ENCODE results near the gene WAPL. TPM values are rescaled to one million over a fixed set of nuclear protein-coding genes. Genes with fewer than 3 reads are reported as not detected.

The WAPL gene
- total and polyA plus RNA-seq, 10 of the 15 experiments (the other 5 are each of a cell fraction or from before 2014, with no cell fraction given): 15.7 to 45.8 (median 29.0) TPM

DNA sequence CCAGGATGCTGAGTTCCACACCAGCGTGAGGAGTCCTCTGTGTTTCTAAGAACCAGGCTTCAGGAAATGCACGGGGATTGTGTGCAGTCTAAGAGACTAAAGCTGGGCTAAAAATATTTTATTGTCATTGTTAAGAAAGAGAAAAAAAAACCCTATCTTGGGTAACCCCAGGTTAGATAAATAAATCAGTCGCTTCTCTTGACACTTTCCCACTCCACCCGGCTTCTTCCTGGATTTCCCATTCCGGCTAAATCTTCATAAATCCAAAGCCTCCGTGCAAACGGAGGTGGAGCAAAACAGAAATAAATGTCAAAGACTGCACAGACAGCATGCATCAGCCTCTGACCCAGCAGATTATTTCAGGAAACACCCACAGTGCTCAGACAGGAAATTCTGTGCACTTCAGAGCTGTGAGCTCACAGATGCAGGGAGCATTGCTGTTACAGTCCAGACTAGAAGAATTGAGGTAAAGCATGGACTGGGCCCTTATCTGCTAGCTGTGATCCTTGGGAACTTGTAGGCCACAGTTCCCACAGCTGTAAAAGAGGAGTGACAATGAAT is 110.2 kb downstream of the WAPL start (continued):
- TF ChIP-seq, protein P1, sequence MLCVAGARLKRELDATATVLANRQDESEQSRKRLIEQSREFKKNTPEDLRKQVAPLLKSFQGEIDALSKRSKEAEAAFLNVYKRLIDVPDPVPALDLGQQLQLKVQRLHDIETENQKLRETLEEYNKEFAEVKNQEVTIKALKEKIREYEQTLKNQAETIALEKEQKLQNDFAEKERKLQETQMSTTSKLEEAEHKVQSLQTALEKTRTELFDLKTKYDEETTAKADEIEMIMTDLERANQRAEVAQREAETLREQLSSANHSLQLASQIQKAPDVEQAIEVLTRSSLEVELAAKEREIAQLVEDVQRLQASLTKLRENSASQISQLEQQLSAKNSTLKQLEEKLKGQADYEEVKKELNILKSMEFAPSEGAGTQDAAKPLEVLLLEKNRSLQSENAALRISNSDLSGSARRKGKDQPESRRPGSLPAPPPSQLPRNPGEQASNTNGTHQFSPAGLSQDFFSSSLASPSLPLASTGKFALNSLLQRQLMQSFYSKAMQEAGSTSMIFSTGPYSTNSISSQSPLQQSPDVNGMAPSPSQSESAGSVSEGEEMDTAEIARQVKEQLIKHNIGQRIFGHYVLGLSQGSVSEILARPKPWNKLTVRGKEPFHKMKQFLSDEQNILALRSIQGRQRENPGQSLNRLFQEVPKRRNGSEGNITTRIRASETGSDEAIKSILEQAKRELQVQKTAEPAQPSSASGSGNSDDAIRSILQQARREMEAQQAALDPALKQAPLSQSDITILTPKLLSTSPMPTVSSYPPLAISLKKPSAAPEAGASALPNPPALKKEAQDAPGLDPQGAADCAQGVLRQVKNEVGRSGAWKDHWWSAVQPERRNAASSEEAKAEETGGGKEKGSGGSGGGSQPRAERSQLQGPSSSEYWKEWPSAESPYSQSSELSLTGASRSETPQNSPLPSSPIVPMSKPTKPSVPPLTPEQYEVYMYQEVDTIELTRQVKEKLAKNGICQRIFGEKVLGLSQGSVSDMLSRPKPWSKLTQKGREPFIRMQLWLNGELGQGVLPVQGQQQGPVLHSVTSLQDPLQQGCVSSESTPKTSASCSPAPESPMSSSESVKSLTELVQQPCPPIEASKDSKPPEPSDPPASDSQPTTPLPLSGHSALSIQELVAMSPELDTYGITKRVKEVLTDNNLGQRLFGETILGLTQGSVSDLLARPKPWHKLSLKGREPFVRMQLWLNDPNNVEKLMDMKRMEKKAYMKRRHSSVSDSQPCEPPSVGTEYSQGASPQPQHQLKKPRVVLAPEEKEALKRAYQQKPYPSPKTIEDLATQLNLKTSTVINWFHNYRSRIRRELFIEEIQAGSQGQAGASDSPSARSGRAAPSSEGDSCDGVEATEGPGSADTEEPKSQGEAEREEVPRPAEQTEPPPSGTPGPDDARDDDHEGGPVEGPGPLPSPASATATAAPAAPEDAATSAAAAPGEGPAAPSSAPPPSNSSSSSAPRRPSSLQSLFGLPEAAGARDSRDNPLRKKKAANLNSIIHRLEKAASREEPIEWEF (IDR thresholded peaks at IDR 0.05; ENCODE audit: insufficient replicate concordance, low read depth, low read length): no peak
- TF ChIP-seq ESRRA (IDR thresholded peaks at IDR 0.05; ENCODE audit: low read length) (no peak), PAX5 (IDR thresholded peaks at IDR 0.05; ENCODE audit: borderline replicate concordance, low read depth, low read length) (no peak), CHD4 (IDR thresholded peaks at IDR 0.05) (no peak), YY1 (IDR thresholded peaks at IDR 0.05; ENCODE audit: low read depth, low read length) (no peak), ZNF622 (IDR thresholded peaks at IDR 0.05) (no peak), CBX5 (IDR thresholded peaks at IDR 0.05; ENCODE audit: low read depth) (no peak), MEF2A (IDR thresholded peaks at IDR 0.05; ENCODE audit: insufficient read depth, low read depth, low read length) (peak; percentile 78), SUZ12 (IDR thresholded peaks at IDR 0.05; ENCODE audit: unreplicated experiment) (no peak), GABPA (IDR thresholded peaks at IDR 0.05; ENCODE audit: low read depth) (no peak), ZNF207 (IDR thresholded peaks at IDR 0.05; ENCODE audit: borderline replicate concordance) (no peak), MTA3 (IDR thresholded peaks at IDR 0.05; ENCODE audit: borderline replicate concordance, low read length) (no peak), EZH2 (IDR thresholded peaks at IDR 0.05; ENCODE audit: borderline replicate concordance, control insufficient read depth, low read depth, low read length) (no peak), DPF2 (IDR thresholded peaks at IDR 0.05) (0 out of 2 replicates have a peak, but pooled peaks have one; percentile 20), IKZF2 (IDR thresholded peaks at IDR 0.05) (peak; percentile 17 to 31; a peak in 2 of 4 replicates), TBL1XR1 (IDR thresholded peaks at IDR 0.05; ENCODE audit: low read depth, low read length) (peak; percentile 77), FOS (IDR thresholded peaks at IDR 0.05; ENCODE audit: borderline replicate concordance, extremely low read depth, insufficient read length) (no peak)
- TF ChIP-seq, protein P2, sequence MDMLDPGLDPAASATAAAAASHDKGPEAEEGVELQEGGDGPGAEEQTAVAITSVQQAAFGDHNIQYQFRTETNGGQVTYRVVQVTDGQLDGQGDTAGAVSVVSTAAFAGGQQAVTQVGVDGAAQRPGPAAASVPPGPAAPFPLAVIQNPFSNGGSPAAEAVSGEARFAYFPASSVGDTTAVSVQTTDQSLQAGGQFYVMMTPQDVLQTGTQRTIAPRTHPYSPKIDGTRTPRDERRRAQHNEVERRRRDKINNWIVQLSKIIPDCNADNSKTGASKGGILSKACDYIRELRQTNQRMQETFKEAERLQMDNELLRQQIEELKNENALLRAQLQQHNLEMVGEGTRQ (IDR thresholded peaks at IDR 0.05; ENCODE audit: borderline replicate concordance, low read depth, low read length): no peak
- TF ChIP-seq, protein P3, sequence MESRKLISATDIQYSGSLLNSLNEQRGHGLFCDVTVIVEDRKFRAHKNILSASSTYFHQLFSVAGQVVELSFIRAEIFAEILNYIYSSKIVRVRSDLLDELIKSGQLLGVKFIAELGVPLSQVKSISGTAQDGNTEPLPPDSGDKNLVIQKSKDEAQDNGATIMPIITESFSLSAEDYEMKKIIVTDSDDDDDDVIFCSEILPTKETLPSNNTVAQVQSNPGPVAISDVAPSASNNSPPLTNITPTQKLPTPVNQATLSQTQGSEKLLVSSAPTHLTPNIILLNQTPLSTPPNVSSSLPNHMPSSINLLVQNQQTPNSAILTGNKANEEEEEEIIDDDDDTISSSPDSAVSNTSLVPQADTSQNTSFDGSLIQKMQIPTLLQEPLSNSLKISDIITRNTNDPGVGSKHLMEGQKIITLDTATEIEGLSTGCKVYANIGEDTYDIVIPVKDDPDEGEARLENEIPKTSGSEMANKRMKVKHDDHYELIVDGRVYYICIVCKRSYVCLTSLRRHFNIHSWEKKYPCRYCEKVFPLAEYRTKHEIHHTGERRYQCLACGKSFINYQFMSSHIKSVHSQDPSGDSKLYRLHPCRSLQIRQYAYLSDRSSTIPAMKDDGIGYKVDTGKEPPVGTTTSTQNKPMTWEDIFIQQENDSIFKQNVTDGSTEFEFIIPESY (IDR thresholded peaks at IDR 0.05): no peak
- TF ChIP-seq, protein P4, sequence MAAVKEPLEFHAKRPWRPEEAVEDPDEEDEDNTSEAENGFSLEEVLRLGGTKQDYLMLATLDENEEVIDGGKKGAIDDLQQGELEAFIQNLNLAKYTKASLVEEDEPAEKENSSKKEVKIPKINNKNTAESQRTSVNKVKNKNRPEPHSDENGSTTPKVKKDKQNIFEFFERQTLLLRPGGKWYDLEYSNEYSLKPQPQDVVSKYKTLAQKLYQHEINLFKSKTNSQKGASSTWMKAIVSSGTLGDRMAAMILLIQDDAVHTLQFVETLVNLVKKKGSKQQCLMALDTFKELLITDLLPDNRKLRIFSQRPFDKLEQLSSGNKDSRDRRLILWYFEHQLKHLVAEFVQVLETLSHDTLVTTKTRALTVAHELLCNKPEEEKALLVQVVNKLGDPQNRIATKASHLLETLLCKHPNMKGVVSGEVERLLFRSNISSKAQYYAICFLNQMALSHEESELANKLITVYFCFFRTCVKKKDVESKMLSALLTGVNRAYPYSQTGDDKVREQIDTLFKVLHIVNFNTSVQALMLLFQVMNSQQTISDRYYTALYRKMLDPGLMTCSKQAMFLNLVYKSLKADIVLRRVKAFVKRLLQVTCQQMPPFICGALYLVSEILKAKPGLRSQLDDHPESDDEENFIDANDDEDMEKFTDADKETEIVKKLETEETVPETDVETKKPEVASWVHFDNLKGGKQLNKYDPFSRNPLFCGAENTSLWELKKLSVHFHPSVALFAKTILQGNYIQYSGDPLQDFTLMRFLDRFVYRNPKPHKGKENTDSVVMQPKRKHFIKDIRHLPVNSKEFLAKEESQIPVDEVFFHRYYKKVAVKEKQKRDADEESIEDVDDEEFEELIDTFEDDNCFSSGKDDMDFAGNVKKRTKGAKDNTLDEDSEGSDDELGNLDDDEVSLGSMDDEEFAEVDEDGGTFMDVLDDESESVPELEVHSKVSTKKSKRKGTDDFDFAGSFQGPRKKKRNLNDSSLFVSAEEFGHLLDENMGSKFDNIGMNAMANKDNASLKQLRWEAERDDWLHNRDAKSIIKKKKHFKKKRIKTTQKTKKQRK (IDR thresholded peaks at IDR 0.05; ENCODE audit: low read depth, low read length): no peak
